Kidney epithelial cell (primary cell): ENCODE measurements around the gene CDKN2C. TPM values are rescaled to one million over a fixed set of nuclear protein-coding genes. Genes with fewer than 3 reads are reported as not detected.

Experiments
- DNase-seq: peaks from one replicate; pipeline ENCODE4 v3.0.0-alpha.2; 2010; ENCODE audit warnings: low read depth
- H3K27me3 ChIP-seq: 2 replicates; pipeline ENCODE4 v1.6.0; 2011; ENCODE audit warnings: low read length; ENCODE audit not compliant: control insufficient read depth, insufficient read depth
- H3K36me3 ChIP-seq: 2 replicates; pipeline ENCODE4 v1.5.1; 2011; ENCODE audit warnings: low read length; ENCODE audit not compliant: control insufficient read depth, insufficient read depth
- H3K4me3 ChIP-seq: 2 replicates; pipeline ENCODE4 v1.5.1; 2011; ENCODE audit warnings: low read depth, mild to moderate bottlenecking, control low read depth, low read length
- CTCF ChIP-seq: IDR thresholded peaks from 2 replicates; pipeline ENCODE4 v1.5.1; 2011; ENCODE audit warnings: mild to moderate bottlenecking, moderate library complexity, low read length, control low read depth, inconsistent platforms; ENCODE audit not compliant: insufficient read depth, poor library complexity, severe bottlenecking
- total RNA-seq: library from RNA; depleted of rRNA; stranded (reverse); fragments of >200 nt; gene quantifications from 2 replicates; pipeline ENCODE4 v1.2.3, GENCODE V29; 2015

Gene CDKN2C
- total RNA-seq, 1 donor from 2014 or later = 0.13 TPM

GRCh38 chr1:50972766-50973165 lies 2.7 kb downstream of the CDKN2C start:
- no peaks in the 10 kb centered on the region for H3K36me3 ChIP-seq
- TF ChIP-seq CTCF = no peak
- no peak overlapping the region for H3K4me3 ChIP-seq
- H3K27me3 ChIP-seq = peaks cover 27% of the 10 kb centered on the region
- no peak for DNase-seq

- H3K27me3 ChIP-seq = peaks cover 31% of the 10 kb centered on the region
- no peak overlapping the region for H3K4me3 ChIP-seq
- H3K36me3 ChIP-seq = no peaks in the 10 kb centered on the region
- TF ChIP-seq CTCF = no peak
- no peak for DNase-seq
Measured at GRCh38 chr1:50973255-50973654, 3.2 kb downstream of the CDKN2C start.

- no peaks in the 10 kb centered on the region for H3K36me3 ChIP-seq
- no peak overlapping the region for H3K4me3 ChIP-seq
- DNase-seq = no peak
- no peak for TF ChIP-seq CTCF
- H3K27me3 ChIP-seq = peaks cover 38% of the 10 kb centered on the region
Measured at GRCh38 chr1:50973875-50974617, 4.0 kb downstream of the CDKN2C start.

GRCh38 chr1:50974618-50974935 lies 4.5 kb downstream of the CDKN2C start:
- no peaks in the 10 kb centered on the region for H3K36me3 ChIP-seq
- H3K4me3 ChIP-seq = no peak overlapping the region
- DNase-seq = no peak
- peaks cover 38% of the 10 kb centered on the region for H3K27me3 ChIP-seq
- no peak for TF ChIP-seq CTCF

GRCh38 chr1:50975436-50975835 lies 5.4 kb downstream of the CDKN2C start:
- no peak for DNase-seq
- no peaks in the 10 kb centered on the region for H3K36me3 ChIP-seq
- no peak overlapping the region for H3K4me3 ChIP-seq
- peaks cover 38% of the 10 kb centered on the region for H3K27me3 ChIP-seq
- TF ChIP-seq CTCF = no peak
